Spleen (tissue), 7 donors: ENCODE measurements around the gene RPRD1B.

Experiments used
- POLR2A ChIP-seq, 3 donors: fragments of 450-650 bp; IDR thresholded peaks; one replicate each; pipeline ENCODE4 v1.5.1; 2017; ENCODE audit warnings: antibody characterized with exemption in 3 of 3, mild to moderate bottlenecking in 1 of 3
- POLR2AphosphoS5 ChIP-seq, 3 donors: sonication (generic); formaldehyde crosslinking; IDR thresholded peaks; one replicate each; pipeline ENCODE4 v1.5.1; 2017; ENCODE audit warnings: antibody characterized with exemption in 3 of 3
- TF ChIP-seq, protein P1 (sequence below), 11 experiments: fragments of 200-600 bp in 7 of 11; fragments of 450-650 bp in 4 of 11; sonication (generic) in 4 of 11; IDR thresholded peaks in 8 of 11; conservative IDR thresholded peaks in 3 of 11; 1 replicate in 7 of 11; 2 replicates in 4 of 11; pipeline versions ENCODE4 v1.4.0 to v1.8.0; 2016 to 2021; ENCODE audit warnings: antibody characterized with exemption in 11 of 11, inconsistent platforms in 4 of 11, mild to moderate bottlenecking in 1 of 11
- donor health status: DM: no; HTN: no; CAD: no; lungs with moderate emphysema.
- donor health status: DM: no; HTN: no; CAD: no.
- donor health status: DM: no; HTN: no; CAD: no.

DNA sequence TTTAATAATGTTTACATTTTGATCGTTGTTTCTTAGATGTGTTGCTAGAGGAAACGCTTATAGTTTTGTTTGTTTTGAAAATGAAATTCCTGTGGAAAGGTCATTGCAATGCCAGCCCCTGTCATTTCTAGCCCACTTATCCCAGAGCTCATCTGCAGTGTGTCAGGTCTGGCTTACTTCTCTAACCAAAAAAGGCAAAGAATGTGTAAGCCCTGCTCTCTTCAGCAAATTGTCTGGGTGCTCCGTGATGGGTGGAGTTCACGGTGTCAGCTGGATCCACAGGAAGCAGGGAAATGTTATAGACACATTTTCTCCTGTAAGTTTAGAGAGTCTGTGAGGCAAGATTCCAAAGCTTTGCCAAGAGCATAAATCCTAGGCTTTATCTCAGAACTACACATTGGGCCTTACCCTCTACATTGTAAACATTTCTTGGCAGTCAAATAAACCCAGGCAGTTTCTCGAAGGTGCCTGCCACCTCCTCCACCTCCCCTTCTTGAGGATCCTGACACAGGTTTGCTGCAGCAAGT is 50.9 kb downstream of the RPRD1B start:
- TF ChIP-seq, protein P1, sequence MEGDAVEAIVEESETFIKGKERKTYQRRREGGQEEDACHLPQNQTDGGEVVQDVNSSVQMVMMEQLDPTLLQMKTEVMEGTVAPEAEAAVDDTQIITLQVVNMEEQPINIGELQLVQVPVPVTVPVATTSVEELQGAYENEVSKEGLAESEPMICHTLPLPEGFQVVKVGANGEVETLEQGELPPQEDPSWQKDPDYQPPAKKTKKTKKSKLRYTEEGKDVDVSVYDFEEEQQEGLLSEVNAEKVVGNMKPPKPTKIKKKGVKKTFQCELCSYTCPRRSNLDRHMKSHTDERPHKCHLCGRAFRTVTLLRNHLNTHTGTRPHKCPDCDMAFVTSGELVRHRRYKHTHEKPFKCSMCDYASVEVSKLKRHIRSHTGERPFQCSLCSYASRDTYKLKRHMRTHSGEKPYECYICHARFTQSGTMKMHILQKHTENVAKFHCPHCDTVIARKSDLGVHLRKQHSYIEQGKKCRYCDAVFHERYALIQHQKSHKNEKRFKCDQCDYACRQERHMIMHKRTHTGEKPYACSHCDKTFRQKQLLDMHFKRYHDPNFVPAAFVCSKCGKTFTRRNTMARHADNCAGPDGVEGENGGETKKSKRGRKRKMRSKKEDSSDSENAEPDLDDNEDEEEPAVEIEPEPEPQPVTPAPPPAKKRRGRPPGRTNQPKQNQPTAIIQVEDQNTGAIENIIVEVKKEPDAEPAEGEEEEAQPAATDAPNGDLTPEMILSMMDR (IDR thresholded peaks at IDR 0.05 in 8 of 11, conservative IDR thresholded peaks at IDR 0.05 in 3 of 11), result no peak
- TF ChIP-seq POLR2A (IDR thresholded peaks at IDR 0.05) (no peak), POLR2AphosphoS5 (IDR thresholded peaks at IDR 0.05) (peak in 1 of 3 donors; percentile 5)
